ENCODE data around the gene VGLL3.
"Not testable (repeated sequence)": the region's sequence is repeated elsewhere in the genome, so short reads cannot be mapped to it uniquely, and the experiment has no call there.

Gene VGLL3

DNA sequence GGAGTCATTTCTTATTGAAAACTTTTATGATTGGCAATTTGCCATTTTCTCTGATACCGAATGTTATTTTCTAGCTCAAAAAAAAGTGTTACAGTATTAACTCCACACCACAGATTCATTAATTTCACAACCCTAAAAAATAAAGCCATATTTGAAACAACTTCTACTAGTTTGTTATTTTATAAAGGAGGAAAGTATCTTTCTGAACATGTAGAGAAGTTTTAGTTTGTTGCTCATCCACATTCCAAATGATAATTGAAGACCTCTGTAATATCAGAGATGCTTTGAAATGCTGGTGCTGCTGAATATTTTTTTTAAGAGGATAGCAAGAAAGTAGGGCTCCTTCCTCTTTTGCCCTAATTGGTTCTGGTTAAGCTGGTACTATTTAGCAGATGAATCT lies 1.9 kb downstream of the VGLL3 start:
- FAIRE-seq, result no peak

- no peak for FAIRE-seq
Observed at GRCh38 chr3:86988235-86988634, 2.7 kb downstream of the VGLL3 start.

DNA sequence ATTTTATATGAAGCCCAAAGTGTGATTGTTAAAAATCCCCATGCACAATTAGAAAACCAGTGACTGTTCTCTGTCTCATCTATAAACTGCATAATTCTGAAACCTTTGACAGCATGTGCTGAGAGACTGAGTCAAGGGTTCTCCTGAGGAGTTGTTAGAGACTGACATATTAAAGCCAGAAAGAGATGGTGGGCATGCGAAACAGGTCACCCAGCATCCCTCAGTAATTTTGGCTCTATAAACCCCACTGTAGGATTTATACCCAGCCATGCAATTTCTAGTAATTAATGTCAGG lies 3.6 kb downstream of the VGLL3 start:
- no peak for FAIRE-seq

GRCh38 chr3:86986671-86987420 lies 4.1 kb downstream of the VGLL3 start:
- no peak for FAIRE-seq

DNA sequence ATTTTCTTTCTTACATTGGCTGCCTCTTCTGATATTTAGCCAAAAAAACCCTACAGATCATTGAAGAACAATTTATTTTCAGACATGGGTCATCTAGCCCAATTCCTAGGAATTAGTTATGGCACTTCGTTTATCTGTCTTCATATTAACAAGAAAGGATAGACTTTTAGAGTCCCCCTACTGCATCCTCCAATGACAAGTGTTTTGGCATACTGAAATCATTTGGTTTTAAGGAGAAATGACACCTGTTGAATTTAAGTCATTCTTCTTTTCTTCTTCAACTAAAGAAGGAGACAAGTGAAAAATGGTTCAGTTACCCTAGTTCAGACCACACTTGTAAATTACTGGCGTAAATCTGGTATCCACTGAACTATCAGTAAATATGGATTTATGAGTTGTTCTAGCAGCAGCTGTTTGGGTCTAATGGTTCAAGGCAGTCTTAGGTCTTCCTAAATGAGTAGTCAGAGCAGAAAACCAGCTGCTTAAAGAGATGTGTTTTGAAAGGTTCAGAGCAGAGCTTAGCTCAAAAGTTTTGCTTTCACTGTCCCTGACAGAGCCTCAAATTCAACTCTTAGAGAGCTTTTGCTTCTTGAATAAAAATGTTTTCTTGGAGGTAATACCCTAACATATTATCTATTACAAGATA lies 5.6 kb downstream of the VGLL3 start:
- no peak for FAIRE-seq

DNA sequence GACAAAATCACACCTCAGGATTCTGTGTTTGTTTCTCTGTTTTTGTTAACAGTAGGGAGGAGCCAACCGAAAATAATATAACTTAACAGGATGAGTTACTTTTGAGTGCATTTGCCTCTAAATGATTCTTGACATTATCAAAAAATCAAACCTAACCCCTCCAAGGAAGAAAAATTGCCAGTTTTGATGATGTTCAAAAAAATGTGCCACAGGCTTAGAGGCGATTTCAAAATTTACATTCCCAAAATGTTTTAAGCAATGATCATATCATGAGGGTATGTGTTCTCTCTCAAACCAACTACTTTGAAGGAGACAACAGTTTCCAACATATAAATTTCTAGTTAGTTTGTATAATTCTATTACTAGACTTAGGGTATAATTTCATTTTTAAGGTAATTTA lies 6.7 kb downstream of the VGLL3 start:
- peak; percentile 21 for FAIRE-seq

DNA sequence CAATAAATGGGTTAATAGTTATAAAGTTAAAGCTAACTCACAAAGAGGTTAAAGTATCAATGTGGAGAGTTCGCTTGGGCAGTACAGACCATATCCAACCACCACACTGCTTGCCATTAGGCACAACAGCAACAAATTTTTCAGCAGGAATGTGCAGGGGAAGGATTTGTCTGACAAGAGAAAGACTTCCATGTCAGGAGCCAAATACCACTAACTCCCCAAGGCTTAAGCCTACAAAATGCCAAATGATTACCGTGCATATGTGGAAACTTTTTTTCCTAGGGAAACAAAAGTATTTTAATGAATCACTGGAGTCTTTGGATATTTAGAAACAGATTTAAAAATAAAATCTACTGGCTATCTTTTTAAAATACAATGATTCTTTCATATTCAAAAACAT lies 8.1 kb downstream of the VGLL3 start:
- no peak for FAIRE-seq

GRCh38 chr3:86978111-86978551 lies 12.8 kb downstream of the VGLL3 start:
- FAIRE-seq, result no peak

- FAIRE-seq, result no peak
Observed at GRCh38 chr3:86976219-86976618, 14.7 kb downstream of the VGLL3 start.

DNA sequence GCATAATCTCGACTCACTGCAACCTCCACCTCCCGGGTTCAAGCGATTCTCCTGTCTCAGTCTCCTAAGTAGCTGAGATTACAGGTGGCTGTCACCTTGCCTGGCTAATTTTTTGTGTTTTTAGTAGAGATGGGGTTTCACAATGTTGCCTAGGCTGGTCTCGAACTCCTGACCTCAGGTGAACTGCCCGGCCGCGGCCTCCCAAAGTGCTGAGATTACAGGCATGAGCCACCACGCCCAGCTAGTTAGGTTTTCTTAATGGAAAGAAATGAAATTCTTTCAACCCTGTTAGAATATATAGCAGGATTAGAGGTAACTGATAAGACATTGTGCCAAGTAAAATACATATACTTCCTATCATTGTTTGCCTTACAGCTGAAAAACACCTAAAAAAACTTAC lies 16.8 kb downstream of the VGLL3 start:
- not testable (repeated sequence) for FAIRE-seq

DNA sequence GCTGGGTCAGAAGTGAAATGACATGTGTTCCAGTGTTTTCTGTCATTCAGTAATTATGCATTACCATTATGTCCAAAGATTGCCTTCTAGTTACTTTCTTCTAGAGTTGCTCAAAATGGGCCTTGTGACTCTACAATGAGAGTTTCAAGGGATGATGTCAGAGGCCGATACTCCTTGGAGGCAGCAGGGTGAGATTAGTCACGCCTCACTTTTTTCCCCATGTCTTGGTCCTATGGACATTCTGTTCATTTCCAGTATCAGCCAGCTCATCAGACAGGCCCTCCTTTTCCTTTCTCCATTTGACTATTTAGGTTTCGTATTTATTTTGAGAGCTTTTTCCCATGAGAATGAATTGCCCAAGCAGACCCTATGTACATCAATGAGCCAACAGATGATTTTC lies 17.5 kb downstream of the VGLL3 start:
- no peak for FAIRE-seq

GRCh38 chr3:86969500-86970189 lies 21.3 kb downstream of the VGLL3 start:
- FAIRE-seq, result no peak

DNA sequence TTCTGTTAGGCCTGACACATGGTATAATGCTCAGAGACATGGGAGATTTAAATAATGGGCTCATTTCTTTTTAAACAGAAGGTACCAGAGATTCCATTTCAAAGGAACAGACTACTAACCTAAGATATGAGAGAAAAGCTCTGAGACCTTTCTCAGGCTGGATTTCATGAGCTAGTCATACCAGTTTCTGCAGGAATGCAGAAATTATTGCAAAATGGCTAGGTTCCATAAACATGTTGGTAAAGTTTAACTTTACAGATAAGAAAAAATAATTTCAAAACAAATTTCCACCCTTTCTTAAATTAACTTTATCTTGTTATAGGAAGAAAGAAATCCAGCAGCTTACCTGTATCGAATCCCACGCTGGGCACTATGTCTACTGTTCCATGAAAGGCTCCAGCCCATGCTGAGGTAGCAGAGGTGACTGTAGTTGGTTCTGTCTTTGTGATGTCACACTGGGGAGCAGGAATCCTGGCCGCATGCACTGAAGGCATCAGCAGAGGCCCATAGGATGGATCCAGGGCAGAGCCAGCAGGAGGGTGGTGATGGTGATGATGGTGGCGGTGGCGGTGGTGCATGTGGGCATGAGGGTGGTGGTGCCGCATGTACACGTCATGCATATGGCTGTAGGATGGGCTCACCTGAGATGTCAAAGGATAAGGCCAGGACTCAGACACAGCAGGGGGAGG lies 22.6 kb downstream of the VGLL3 start:
- no peak for FAIRE-seq

DNA sequence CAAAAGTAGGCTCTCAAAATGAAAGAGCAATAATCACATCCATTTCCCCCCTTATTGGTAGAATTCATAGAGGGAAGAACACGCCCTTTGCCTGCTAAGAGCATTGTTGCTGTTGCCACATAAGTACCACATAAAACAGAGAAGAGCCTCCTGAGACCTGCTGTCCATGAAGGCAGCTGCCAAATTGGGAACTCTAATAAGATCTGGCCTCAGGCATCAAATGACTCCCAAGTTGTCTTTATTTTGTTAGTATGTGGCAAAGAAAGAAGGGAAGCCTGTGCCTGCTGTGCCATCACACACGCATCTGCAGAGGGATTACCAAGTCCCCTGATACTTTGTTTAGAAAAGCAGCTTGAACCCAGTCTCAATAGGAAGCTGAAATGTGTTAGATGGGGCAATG lies 23.9 kb downstream of the VGLL3 start:
- FAIRE-seq, result no peak

DNA sequence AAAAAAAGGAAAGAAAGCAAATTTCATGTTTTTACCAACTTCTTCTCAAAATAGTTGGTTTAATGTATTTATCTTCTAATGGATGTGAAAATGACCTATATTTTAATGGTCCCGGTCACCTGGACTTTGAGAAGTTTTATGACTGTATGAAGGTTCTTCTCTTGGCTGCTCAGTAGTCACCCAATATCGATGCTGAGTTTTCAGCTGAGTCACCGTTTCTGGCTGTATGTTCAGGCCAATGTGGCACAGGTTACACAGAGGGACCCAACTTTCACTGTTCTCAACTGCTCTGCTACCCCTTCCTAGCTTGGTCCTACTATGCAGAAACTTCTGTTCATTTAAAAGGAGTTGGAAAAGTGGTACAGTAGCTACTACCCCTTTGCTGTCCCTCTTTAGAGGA lies 25.8 kb downstream of the VGLL3 start:
- no peak for FAIRE-seq

- FAIRE-seq, result no peak
Observed at GRCh38 chr3:86963611-86964010, 27.3 kb downstream of the VGLL3 start.

DNA sequence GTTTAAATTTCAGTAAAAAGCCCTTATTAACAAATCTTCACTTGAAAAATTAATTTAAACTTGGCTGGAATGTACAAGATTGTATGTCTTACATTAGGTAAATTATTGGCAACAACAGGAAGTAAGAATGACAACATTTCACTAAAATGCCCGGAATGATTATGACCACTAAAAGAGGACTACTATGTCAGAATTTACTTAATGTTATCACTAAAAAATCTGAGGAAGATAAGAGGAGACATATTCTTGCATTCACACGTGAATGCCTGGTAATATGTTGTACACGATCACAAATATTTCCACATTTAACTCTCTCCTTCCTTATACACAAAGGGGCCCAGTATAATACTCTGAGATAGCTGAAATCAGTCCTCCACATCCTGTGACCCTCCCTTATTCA lies 29.7 kb downstream of the VGLL3 start:
- no peak for FAIRE-seq

- no peak for FAIRE-seq
Observed at GRCh38 chr3:86960550-86960949, 30.4 kb downstream of the VGLL3 start.

GRCh38 chr3:86958534-86958933 lies 32.4 kb downstream of the VGLL3 start:
- no peak for FAIRE-seq

- no peak for FAIRE-seq
Observed at GRCh38 chr3:86954747-86955146, 36.2 kb downstream of the VGLL3 start.

DNA sequence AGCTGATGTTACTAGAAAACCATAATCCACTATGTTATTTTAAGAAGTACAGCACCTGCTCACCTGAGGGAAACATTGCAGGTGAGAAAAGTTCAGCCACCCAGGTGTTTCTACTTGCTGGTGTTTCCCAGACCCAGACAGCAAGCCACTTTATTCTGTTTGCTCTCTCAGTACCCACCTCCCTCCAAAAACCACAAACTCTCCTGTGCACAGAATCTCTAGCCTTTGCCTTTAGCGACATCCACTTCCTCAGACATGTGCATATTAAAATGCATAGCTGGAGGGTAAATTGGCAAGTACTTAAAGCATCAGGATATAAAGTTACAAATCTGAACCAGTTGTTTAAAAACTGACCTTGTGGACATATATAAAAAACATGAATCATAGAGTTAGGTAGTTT lies 36.7 kb downstream of the VGLL3 start:
- FAIRE-seq, result no peak

DNA sequence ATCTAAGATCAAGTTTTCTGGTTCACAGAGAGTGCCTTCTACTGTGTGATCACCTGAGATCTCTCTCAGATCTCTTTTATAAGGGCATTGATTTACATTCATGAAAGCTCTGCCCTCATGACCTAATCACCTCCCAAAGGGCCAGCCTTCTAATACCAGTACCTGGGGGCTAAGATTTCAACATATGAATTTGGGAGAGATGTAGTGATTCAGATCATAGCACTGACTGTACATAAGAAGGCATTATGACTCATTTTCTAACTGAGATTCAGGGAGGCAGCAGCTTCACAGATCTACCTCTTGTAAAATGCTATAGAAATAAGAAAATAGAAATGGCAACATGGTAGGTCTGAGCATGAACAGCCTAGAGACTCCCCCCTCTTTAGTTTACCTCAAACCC lies 39.6 kb downstream of the VGLL3 start:
- FAIRE-seq, result no peak

- no peak for FAIRE-seq
Observed at GRCh38 chr3:86950717-86951116, 40.2 kb downstream of the VGLL3 start.

DNA sequence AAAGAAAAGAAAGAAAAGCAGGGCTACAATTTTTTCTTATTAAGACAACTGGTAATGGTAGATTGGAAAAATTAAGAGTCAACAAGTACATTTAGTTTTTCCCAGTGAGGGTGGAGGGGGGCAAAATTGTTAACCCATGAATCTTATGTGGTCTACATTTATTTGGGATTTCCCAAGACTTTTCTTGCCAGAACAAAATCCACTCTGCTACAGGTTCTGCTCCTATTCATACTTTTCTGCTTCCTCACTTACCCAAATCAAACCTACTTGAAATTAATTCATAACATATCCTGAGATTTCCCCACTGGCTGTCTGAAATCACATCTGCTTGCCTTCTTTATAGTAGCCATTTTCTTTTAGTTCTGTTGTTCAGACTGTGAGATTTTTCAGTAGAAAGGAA lies 41.1 kb downstream of the VGLL3 start:
- FAIRE-seq, result no peak
